ENCODE results near the gene NCKAP5.

DNA sequence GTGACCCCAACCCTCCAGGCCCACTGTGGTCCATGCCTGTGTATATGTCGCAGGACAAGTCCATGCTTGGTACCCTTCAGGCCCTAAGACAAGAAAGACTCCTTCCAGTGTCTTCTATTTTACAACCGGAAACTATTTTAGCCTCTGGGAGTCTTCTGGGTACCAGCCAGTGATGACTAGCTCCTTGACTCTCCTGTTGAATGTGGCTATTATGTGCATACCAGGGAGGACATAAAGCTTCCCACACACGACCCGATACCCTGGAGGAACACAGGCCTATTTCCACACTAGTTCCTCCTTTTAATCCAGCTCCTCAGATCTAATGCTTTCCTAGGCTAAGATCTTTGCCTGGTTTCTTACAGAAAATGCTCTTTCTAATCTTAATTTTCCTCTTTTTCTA is 178.1 kb downstream of the NCKAP5 start:
- TF ChIP-seq, protein P1, sequence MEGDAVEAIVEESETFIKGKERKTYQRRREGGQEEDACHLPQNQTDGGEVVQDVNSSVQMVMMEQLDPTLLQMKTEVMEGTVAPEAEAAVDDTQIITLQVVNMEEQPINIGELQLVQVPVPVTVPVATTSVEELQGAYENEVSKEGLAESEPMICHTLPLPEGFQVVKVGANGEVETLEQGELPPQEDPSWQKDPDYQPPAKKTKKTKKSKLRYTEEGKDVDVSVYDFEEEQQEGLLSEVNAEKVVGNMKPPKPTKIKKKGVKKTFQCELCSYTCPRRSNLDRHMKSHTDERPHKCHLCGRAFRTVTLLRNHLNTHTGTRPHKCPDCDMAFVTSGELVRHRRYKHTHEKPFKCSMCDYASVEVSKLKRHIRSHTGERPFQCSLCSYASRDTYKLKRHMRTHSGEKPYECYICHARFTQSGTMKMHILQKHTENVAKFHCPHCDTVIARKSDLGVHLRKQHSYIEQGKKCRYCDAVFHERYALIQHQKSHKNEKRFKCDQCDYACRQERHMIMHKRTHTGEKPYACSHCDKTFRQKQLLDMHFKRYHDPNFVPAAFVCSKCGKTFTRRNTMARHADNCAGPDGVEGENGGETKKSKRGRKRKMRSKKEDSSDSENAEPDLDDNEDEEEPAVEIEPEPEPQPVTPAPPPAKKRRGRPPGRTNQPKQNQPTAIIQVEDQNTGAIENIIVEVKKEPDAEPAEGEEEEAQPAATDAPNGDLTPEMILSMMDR (IDR thresholded peaks at IDR 0.05) = no peak
- no peak for TF ChIP-seq POLR2A (IDR thresholded peaks at IDR 0.05)
- no peak for TF ChIP-seq EP300 (IDR thresholded peaks at IDR 0.05)

Measured in ovary (tissue), 3 donors.